Esophagus muscularis mucosa (tissue), 4 donors: ENCODE results near the gene PRKCE. TPM values are rescaled to one million over a fixed set of nuclear protein-coding genes. Genes with fewer than 3 reads are reported as not detected.

ENCODE experiments used
- DNase-seq: peaks from one replicate; pipeline ENCODE4 v3.0.0-alpha.2; 2017; ENCODE audit errors: extremely low spot score
- H3K27ac ChIP-seq, 4 donors: fragments of 200-600 bp; sonication (generic); replicated peaks in 1 of 4; 1 replicate in 3 of 4; 2 replicates in 1 of 4; pipeline ENCODE4 v1.5.1; 2016 to 2019; ENCODE audit warnings: mild to moderate bottlenecking in 1 of 4
- H3K27me3 ChIP-seq, 4 donors: fragments of 200-600 bp; sonication (generic); one replicate each; pipeline versions ENCODE4 v1.5.1 to v1.6.0; 2016 to 2019
- H3K36me3 ChIP-seq, 4 donors: fragments of 200-600 bp; sonication (generic); one replicate each; pipeline ENCODE4 v1.5.1; 2016 to 2019
- H3K4me1 ChIP-seq, 4 donors: fragments of 200-600 bp; sonication (generic); one replicate each; pipeline ENCODE4 v1.5.1; 2016 to 2019
- H3K4me3 ChIP-seq, 4 donors: fragments of 200-600 bp; sonication (generic); 1 replicate in 2 of 4; 2 replicates in 2 of 4; pipeline ENCODE4 v1.5.1; 2016 to 2019; ENCODE audit warnings: mild to moderate bottlenecking in 4 of 4, moderate library complexity in 1 of 4
- H3K9me3 ChIP-seq, 4 donors: fragments of 200-600 bp; sonication (generic); 1 replicate in 3 of 4; 2 replicates in 1 of 4; pipeline ENCODE4 v1.5.1; 2016 to 2019
- EP300 ChIP-seq: sonication (generic); formaldehyde crosslinking; IDR thresholded peaks from one replicate; pipeline ENCODE4 v1.6.1; 2017; ENCODE audit warnings: antibody characterized with exemption
- POLR2A ChIP-seq: fragments of 450-650 bp; IDR thresholded peaks from one replicate; pipeline ENCODE4 v1.6.1; 2017; ENCODE audit warnings: antibody characterized with exemption, moderate library complexity, mild to moderate bottlenecking, low read depth
- POLR2AphosphoS5 ChIP-seq, 2 donors: sonication (generic); formaldehyde crosslinking; IDR thresholded peaks; one replicate each; pipeline ENCODE4 v1.6.1; 2017; ENCODE audit warnings: antibody characterized with exemption in 2 of 2
- WGBS: methylation state at CpG from one replicate; pipeline ENCODE4 v1.1.5; 2018; 5-methylcytosine and 5-hydroxymethylcytosine counted together
- intact Hi-C: fragments of 100-400 bp; cut with DNase I; formaldehyde crosslinking; loops from one replicate; pipeline ENCODE4 v1.15.1; 2023
- total RNA-seq, 4 donors: library from RNA; depleted of rRNA; stranded (reverse); fragments of >200 nt; gene quantifications; one replicate each; pipeline versions ENCODE4 v1.1.0 to v1.2.1, GENCODE V29; 2016
- TF ChIP-seq, protein P1 (sequence below), 3 experiments: fragments of 200-600 bp in 2 of 3; fragments of 450-650 bp in 1 of 3; sonication (generic) in 2 of 3; IDR thresholded peaks; one replicate each; pipeline ENCODE4 v1.5.1; 2017 to 2019; ENCODE audit warnings: antibody characterized with exemption in 3 of 3, mild to moderate bottlenecking in 2 of 3, moderate library complexity in 1 of 3

PRKCE gene
- total RNA-seq, 4 donors from 2014 or later = 11.6 to 21.1 (median 13.0) TPM

DNA sequence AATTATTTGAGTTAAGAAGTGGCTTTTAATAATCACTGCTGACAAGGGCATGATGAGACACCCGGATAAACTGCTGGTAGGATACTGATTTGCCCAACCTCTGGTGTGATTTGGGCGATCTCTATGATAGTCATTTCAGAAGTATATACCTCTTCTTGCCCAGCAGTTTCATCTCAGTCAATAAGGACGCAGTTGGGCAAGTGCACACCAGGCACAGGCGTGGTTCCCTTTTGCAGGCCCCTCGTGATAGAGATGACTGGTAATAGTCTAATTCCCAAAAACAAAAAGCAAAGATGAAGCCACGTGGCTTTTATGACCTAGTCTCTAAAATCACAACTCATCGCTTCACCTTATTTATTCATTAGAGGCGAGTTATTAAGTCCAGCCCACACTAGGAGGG, 246.4 kb downstream of the PRKCE start:
- H3K27me3 ChIP-seq = no peaks in the 10 kb centered on the region

GRCh38 chr2:45898819-45899218, 247.3 kb downstream of the PRKCE start:
- peaks cover 17 to 56% (median 52%) of the 10 kb centered on the region in 4 donors for H3K4me1 ChIP-seq
- H3K27ac ChIP-seq = peak overlapping the region in 1 of 4 donors; percentile 10
- intact Hi-C loops = no loop called here
- H3K36me3 ChIP-seq = no peaks in the 10 kb centered on the region
- no peak for DNase-seq
- 65% methylated on average over 3 of the region's 3 CpGs for WGBS
- H3K27me3 ChIP-seq = no peaks in the 10 kb centered on the region
- TF ChIP-seq, protein P1, sequence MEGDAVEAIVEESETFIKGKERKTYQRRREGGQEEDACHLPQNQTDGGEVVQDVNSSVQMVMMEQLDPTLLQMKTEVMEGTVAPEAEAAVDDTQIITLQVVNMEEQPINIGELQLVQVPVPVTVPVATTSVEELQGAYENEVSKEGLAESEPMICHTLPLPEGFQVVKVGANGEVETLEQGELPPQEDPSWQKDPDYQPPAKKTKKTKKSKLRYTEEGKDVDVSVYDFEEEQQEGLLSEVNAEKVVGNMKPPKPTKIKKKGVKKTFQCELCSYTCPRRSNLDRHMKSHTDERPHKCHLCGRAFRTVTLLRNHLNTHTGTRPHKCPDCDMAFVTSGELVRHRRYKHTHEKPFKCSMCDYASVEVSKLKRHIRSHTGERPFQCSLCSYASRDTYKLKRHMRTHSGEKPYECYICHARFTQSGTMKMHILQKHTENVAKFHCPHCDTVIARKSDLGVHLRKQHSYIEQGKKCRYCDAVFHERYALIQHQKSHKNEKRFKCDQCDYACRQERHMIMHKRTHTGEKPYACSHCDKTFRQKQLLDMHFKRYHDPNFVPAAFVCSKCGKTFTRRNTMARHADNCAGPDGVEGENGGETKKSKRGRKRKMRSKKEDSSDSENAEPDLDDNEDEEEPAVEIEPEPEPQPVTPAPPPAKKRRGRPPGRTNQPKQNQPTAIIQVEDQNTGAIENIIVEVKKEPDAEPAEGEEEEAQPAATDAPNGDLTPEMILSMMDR (IDR thresholded peaks at IDR 0.05) = no peak
- TF ChIP-seq POLR2A (no peak), EP300 (no peak), POLR2AphosphoS5 (IDR thresholded peaks at IDR 0.05) (no peak)
- no peaks in the 10 kb centered on the region for H3K9me3 ChIP-seq
- no peak overlapping the region for H3K4me3 ChIP-seq

More for the DNA sequence above, 246.4 kb downstream of the PRKCE start:
- TF ChIP-seq, protein P1 (IDR thresholded peaks at IDR 0.05) = no peak
- TF ChIP-seq POLR2AphosphoS5 (IDR thresholded peaks at IDR 0.05) (no peak), EP300 (no peak), POLR2A (no peak)
- H3K9me3 ChIP-seq = no peaks in the 10 kb centered on the region
- H3K4me1 ChIP-seq = peaks cover 21 to 62% (median 58%) of the 10 kb centered on the region in 4 donors
- H3K4me3 ChIP-seq = no peak overlapping the region
- no peaks in the 10 kb centered on the region for H3K36me3 ChIP-seq
- intact Hi-C loops = no loop called here
- DNase-seq = no peak
- no peak overlapping the region for H3K27ac ChIP-seq
- 84% methylated on average over 8 of the region's 8 CpGs for WGBS

DNA sequence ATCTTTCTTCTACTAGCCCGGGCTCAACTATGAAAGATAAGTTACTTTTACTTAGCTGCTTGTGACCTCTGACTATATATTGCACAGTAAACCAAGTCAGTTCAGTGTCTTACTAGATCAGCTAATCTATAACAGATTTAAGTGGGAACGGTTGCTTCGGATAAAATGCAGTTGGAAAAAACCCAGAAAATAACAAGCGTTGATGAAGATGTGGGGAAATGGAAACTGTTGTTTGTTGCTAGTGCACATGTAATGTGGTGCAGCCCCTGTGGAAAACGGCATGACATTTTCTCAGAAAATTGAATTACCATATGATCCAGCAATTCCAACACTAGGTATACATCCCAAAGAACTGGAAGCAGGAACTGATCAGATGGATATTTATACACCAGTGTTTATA, 248.5 kb downstream of the PRKCE start:
- Histone ChIP-seq H3K27ac (no peak overlapping the region), H3K9me3 (no peaks in the 10 kb centered on the region), H3K27me3 (no peaks in the 10 kb centered on the region), H3K36me3 (no peaks in the 10 kb centered on the region), H3K4me1 (peaks cover 25 to 65% (median 60%) of the 10 kb centered on the region in 4 donors), H3K4me3 (no peak overlapping the region)
- TF ChIP-seq POLR2A = no peak
- TF ChIP-seq, protein P1 (IDR thresholded peaks at IDR 0.05) = no peak
- no peak for TF ChIP-seq POLR2AphosphoS5 (IDR thresholded peaks at IDR 0.05)
- TF ChIP-seq EP300 = no peak
- no peak for DNase-seq
- intact Hi-C loops = no loop called here
- WGBS = 90% methylated on average over 5 of the region's 5 CpGs

DNA sequence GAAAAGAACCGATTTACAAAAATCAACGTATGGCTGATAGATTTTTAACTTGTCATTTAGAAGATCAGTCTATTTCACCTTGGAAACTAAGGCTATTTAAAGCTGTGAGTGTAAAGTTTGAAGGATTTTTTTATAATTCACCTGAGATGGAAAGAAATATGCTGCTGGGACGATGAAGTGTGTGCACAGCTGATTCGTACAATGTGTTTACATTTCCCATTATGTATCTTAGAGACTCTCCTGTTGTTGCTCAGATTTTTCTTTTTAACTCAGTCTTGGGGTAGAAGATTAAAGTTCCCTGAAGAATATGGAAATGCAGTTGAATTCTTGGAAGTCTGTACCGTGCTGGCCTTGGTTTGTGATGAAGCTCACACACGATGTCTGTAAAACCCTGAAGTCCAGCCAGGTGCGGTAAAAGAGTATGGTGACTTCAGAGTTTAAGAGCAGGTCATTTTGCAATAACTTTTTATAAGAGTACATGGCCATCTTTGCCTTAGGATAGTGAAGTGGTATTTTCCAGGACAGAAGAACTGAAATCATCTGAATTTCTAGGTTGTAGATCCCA, 250.1 kb downstream of the PRKCE start:
- no peaks in the 10 kb centered on the region for H3K27me3 ChIP-seq
- no peaks in the 10 kb centered on the region for H3K9me3 ChIP-seq
- intact Hi-C loops = no loop called here
- no peak overlapping the region for H3K4me3 ChIP-seq
- no peak for TF ChIP-seq EP300
- TF ChIP-seq, protein P1 (IDR thresholded peaks at IDR 0.05) = no peak
- TF ChIP-seq POLR2A = no peak
- DNase-seq = no peak
- H3K36me3 ChIP-seq = no peaks in the 10 kb centered on the region
- H3K27ac ChIP-seq = peak overlapping the region in 3 of 4 donors; percentile 13 to 53 (median 37)
- 63% methylated on average over 7 of the region's 7 CpGs for WGBS
- peaks cover 24 to 57% (median 51%) of the 10 kb centered on the region in 4 donors for H3K4me1 ChIP-seq

- Histone ChIP-seq H3K27ac (no peak overlapping the region), H3K9me3 (no peaks in the 10 kb centered on the region), H3K27me3 (no peaks in the 10 kb centered on the region), H3K4me3 (no peak overlapping the region), H3K4me1 (peaks cover 24 to 55% (median 47%) of the 10 kb centered on the region in 4 donors), H3K36me3 (no peaks in the 10 kb centered on the region)
- intact Hi-C loops = no loop called here
- TF ChIP-seq POLR2A (no peak), EP300 (no peak), POLR2AphosphoS5 (IDR thresholded peaks at IDR 0.05) (no peak)
- TF ChIP-seq, protein P1 (IDR thresholded peaks at IDR 0.05) = no peak
- DNase-seq = no peak
These were observed 250.9 kb downstream of the PRKCE start for GRCh38 chr2:45902380-45902779.
